ENCODE results near the gene GSK3A.

GRCh38 chr19:42225718-42226292, 16.6 kb downstream of the GSK3A start:
- TF ChIP-seq POU6F1 (CRISPR knock-in tag; IDR thresholded peaks at IDR 0.05; ENCODE audit: borderline replicate concordance, low read depth), result no peak
- TF ChIP-seq PATZ1 (CRISPR knock-in tag; IDR thresholded peaks at IDR 0.05; ENCODE audit: borderline replicate concordance), result no peak
- TF ChIP-seq BACH2 (CRISPR knock-in tag; IDR thresholded peaks at IDR 0.05; ENCODE audit: borderline replicate concordance), result no peak
- TF ChIP-seq RARB (CRISPR knock-in tag; IDR thresholded peaks at IDR 0.05), result no peak
